Panc1 (cell line): ENCODE measurements around the gene SLCO4A1.

Experiments
- CTCF ChIP-seq: fragments of 450-650 bp; IDR thresholded peaks from 2 replicates; pipeline ENCODE4 v1.5.1; 2017; ENCODE audit warnings: mild to moderate bottlenecking
- POLR2AphosphoS5 ChIP-seq: IDR thresholded peaks from 2 replicates; pipeline ENCODE4 v1.6.1; 2012; ENCODE audit warnings: mild to moderate bottlenecking, low read depth, low read length, moderate library complexity
- REST ChIP-seq, 2 experiments: IDR thresholded peaks; 2 replicates each; pipeline ENCODE4 v1.6.1; 2011 to 2012; ENCODE audit warnings: low read depth in 2 of 2, control low read depth in 1 of 2, low read length in 1 of 2, mild to moderate bottlenecking in 1 of 2, moderate library complexity in 1 of 2; ENCODE audit not compliant: insufficient read depth in 1 of 2
- SIN3A ChIP-seq: IDR thresholded peaks from 2 replicates; pipeline ENCODE4 v1.6.1; 2012; ENCODE audit warnings: low read depth, mild to moderate bottlenecking, low read length, moderate library complexity, borderline replicate concordance; ENCODE audit not compliant: insufficient read depth

- TF ChIP-seq CTCF (no peak), REST (IDR thresholded peaks at IDR 0.05; ENCODE audit: insufficient read depth in 1 of 2, low read depth in 2 of 2, low read length in 1 of 2) (no peak), POLR2AphosphoS5 (no peak), SIN3A (no peak)
These were observed 27.9 kb downstream of the SLCO4A1 start for GRCh38 chr20:62670156-62670555.
